Naive thymus-derived CD8-positive, alpha-beta T cell (primary cell): ENCODE results near the gene TET3. TPM values are rescaled to one million over a fixed set of nuclear protein-coding genes. Genes with fewer than 3 reads are reported as not detected.

Experiments
- ATAC-seq, 2 donors: fragments of 150-1000 bp; cut with Tn5 transposase in 1 of 2; sonication (Bioruptor Pico), chemical (Tn5 transposase) in 1 of 2; 1 replicate in 1 of 2; 2 replicates in 1 of 2; pipeline ENCODE4 v1.10.0; 2021; ENCODE audit warnings: mild to moderate bottlenecking in 2 of 2, moderate library complexity in 2 of 2
- POLR2A ChIA-PET: fragments of 350-600 bp; sonication (Branson Sonifier 250); formaldehyde crosslinking; loops from one replicate; lab custom pipeline; 2021; ENCODE audit warnings: antibody characterized with exemption; lab: Charles Lee
- DNase-seq, 10 donors: peaks; one replicate each; pipeline versions ENCODE4 v3.0.0 to v3.0.0-alpha.2; 2020 to 2022
- H3K27ac Mint-ChIP-seq, 10 donors: one replicate each; pipeline ENCODE4 v1.8.0; 2020 to 2022; ENCODE audit warnings: mild to moderate bottlenecking in 10 of 10, mixed read lengths in 10 of 10, moderate library complexity in 4 of 10, inconsistent platforms in 1 of 10
- H3K27me3 Mint-ChIP-seq, 5 donors: one replicate each; pipeline ENCODE4 v1.8.0; 2021 to 2022; ENCODE audit warnings: mixed read lengths in 5 of 5
- H3K36me3 Mint-ChIP-seq, 3 donors: one replicate each; pipeline ENCODE4 v1.8.0; 2020 to 2022; ENCODE audit warnings: mixed read lengths in 3 of 3, mild to moderate bottlenecking in 2 of 3, inconsistent platforms in 1 of 3
- H3K4me1 Mint-ChIP-seq, 4 donors: one replicate each; pipeline ENCODE4 v1.8.0; 2021 to 2022; ENCODE audit warnings: mixed read lengths in 4 of 4
- H3K4me3 Mint-ChIP-seq, 10 donors: one replicate each; pipeline ENCODE4 v1.8.0; 2020 to 2022; ENCODE audit warnings: mild to moderate bottlenecking in 10 of 10, mixed read lengths in 10 of 10, moderate library complexity in 6 of 10, inconsistent platforms in 1 of 10
- H3K9me3 Mint-ChIP-seq, 9 donors: one replicate each; pipeline ENCODE4 v1.8.0; 2020 to 2022; ENCODE audit warnings: mixed read lengths in 9 of 9, mild to moderate bottlenecking in 3 of 9, inconsistent platforms in 1 of 9, moderate library complexity in 1 of 9
- polyA plus RNA-seq, 3 donors: library from polyadenylated mRNA; unstranded; fragments of 300-500 nt; fragmentation: Illumina TruSeq; gene quantifications; one replicate each; pipeline ENCODE4 v1.2.3, GENCODE V29; 2021
- total RNA-seq, 8 experiments: library from RNA in 2 of 8; stranded (reverse) in 2 of 8; gene quantifications; one replicate each; pipeline ENCODE4 v1.2.3 and lab custom pipeline; 2021 to 2026

The TET3 gene
- total and polyA plus RNA-seq, 5 experiments from 2014 or later, result 0.46 to 30.5 (median 1.0) TPM

DNA sequence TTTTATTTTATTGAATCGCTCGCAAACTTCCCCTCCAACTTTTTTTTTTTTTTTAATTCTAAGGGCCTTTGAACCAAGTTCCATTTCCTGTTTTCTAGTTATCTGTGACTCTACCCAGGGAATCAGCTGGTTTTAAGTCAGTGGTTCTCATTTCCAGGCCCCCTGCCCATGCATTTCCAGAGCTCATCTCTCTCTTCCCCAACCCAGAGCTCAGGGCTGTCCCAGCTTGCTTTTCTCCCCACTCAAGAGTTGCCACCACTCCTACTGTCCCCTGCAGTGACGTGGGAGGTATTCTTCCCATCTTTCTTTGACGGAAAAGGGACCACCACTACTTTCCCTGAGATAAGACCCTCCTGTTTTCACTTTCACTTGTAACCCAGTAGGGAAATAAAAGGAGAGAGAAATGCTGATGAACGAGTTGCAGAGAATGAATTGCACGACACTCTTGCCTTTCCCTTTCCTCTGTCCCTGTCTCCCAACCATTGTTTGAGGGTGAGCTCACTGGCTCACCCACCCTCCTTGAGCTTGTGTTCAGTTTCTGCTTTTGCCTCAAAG is 42.1 kb downstream of the TET3 start:
- POLR2A ChIA-PET, result interaction anchor here (0.7 to 1.2 kb wide), 5 partner anchors 15 to 30 kb away, joined by 3 to 4 read pairs (median 4); no protein-coding TSS in a partner anchor
- peak overlapping the region; percentile 80 to 96 (median 90) for H3K27ac Mint-ChIP-seq
- H3K36me3 Mint-ChIP-seq, result peaks cover 0 to 3% (median 0%) of the 10 kb centered on the region in 3 donors
- H3K4me1 Mint-ChIP-seq, result peaks cover 25 to 88% (median 70%) of the 10 kb centered on the region in 4 donors
- no peaks in the 10 kb centered on the region for H3K27me3 Mint-ChIP-seq
- DNase-seq (peak in 2 of 10 donors; percentile 25 to 31), ATAC-seq (peak; percentile 31 to 53)
- peaks cover 0 to 2% (median 0%) of the 10 kb centered on the region in 9 donors for H3K9me3 Mint-ChIP-seq
- H3K4me3 Mint-ChIP-seq, result peak overlapping the region; percentile 57 to 84 (median 76)

DNA sequence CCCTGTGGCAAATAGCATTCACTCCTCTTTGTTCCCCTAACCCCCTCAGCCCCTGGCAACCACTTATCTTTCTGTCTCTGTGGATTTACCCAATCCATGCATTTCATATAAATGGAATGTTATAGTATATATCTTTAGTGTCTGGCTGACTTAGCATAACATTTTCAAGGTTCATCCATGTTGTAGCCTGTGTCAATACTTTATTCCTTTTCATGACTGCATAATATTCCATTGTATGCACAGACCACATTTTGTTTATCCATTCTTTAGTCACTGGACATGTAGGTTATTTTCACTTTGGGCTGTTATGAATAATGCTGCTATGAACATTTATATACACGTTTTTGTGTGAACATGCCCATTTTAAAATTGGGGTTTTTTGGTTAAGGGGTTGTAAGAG is 42.8 kb downstream of the TET3 start:
- peaks cover 0 to 3% (median 0%) of the 10 kb centered on the region in 3 donors for H3K36me3 Mint-ChIP-seq
- POLR2A ChIA-PET, result no interaction called here
- peaks cover 0 to 2% (median 0%) of the 10 kb centered on the region in 9 donors for H3K9me3 Mint-ChIP-seq
- peak overlapping the region in 1 of 10 donors; percentile 73 for H3K4me3 Mint-ChIP-seq
- no peak for ATAC-seq
- no peaks in the 10 kb centered on the region for H3K27me3 Mint-ChIP-seq
- peaks cover 30 to 88% (median 71%) of the 10 kb centered on the region in 4 donors for H3K4me1 Mint-ChIP-seq
- DNase-seq, result no peak
- peak overlapping the region in 6 of 10 donors; percentile 13 to 94 (median 37) for H3K27ac Mint-ChIP-seq

- peaks cover 0 to 3% (median 0%) of the 10 kb centered on the region in 3 donors for H3K36me3 Mint-ChIP-seq
- H3K27me3 Mint-ChIP-seq, result no peaks in the 10 kb centered on the region
- H3K4me3 Mint-ChIP-seq, result no peak overlapping the region
- DNase-seq, result no peak
- H3K9me3 Mint-ChIP-seq, result peaks cover 0 to 2% (median 0%) of the 10 kb centered on the region in 9 donors
- peaks cover 33 to 92% (median 77%) of the 10 kb centered on the region in 4 donors for H3K4me1 Mint-ChIP-seq
- ATAC-seq, result no peak
- peak overlapping the region in 2 of 10 donors; percentile 67 to 76 for H3K27ac Mint-ChIP-seq
- POLR2A ChIA-PET, result no interaction called here
Observed at GRCh38 chr2:74028290-74028689, 43.6 kb downstream of the TET3 start.

GRCh38 chr2:74028741-74029140 is 44.0 kb downstream of the TET3 start:
- H3K4me1 Mint-ChIP-seq, result peaks cover 33 to 93% (median 77%) of the 10 kb centered on the region in 4 donors

DNA sequence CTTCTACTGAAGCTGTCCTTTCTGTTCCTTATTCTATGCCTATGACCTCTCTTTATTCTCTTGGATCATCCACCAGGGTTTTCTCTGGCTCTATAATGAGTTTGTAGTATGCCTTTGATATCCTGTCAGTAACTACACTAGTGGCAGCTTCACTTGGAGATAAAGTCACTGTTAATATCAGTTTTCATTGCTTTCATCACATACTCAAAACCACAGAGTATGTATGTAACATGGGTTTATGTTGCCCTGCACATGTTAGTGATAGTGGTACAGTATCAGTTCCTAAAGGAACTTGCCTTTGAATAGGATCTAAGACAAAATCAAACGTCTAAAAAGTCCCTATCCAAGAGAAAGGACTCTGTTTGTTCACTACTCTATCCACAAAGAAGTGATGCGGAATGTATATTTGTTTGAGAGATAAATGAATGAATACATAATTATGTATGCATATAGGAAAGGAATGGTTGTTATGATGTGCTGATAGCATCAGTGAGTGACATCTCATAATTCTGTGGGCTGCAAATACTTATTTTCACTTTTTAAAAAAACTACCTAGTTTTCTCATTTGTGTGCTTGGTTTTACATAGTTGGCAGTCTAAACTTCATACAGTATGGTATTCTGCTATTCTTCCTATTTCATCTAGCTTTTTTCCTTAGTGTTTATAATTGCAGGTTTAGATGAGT is 45.1 kb downstream of the TET3 start:
- Mint-ChIP-seq H3K4me1 (peaks cover 33 to 92% (median 76%) of the 10 kb centered on the region in 4 donors), H3K9me3 (peaks cover 0 to 2% (median 0%) of the 10 kb centered on the region in 9 donors), H3K4me3 (peak overlapping the region in 3 of 10 donors; percentile 3 to 78 (median 75)), H3K27me3 (no peaks in the 10 kb centered on the region), H3K36me3 (peaks cover 0 to 4% (median 0%) of the 10 kb centered on the region in 3 donors), H3K27ac (peak overlapping the region in 7 of 10 donors; percentile 1 to 92 (median 86))
- POLR2A ChIA-PET, result interaction anchor here (1.4 kb wide), 1 partner anchor 24 kb away, joined by 3 read pairs; no protein-coding TSS in a partner anchor
- DNase-seq (no peak), ATAC-seq (no peak)

More at GRCh38 chr2:74028741-74029140, 44.0 kb downstream of the TET3 start:
- Mint-ChIP-seq H3K4me3 (no peak overlapping the region), H3K27ac (peak overlapping the region in 3 of 10 donors; percentile 1 to 76 (median 62)), H3K9me3 (peaks cover 0 to 2% (median 0%) of the 10 kb centered on the region in 9 donors), H3K36me3 (peaks cover 0 to 3% (median 0%) of the 10 kb centered on the region in 3 donors), H3K27me3 (no peaks in the 10 kb centered on the region)
- no peak for ATAC-seq
- POLR2A ChIA-PET, result no interaction called here
- DNase-seq, result no peak

DNA sequence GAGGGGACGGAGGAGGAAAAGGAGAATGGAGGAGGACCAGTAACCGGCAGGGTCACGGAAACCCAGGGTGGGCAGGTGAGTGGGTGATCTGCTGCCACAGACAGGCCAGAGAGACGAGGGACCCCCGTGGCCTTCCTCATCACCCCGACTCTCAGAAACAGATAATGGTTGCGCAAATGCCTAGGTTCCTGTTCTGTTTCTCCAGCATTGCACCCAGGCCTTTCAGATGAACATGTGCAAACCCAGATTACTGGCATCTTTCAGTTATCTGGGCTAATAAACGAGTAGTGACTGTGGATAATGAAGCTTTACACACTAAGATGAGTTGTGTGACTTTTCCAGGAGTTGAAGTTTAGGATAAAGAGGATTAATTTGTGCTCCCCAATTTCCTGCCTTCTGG is 46.5 kb downstream of the TET3 start:
- ATAC-seq, result no peak
- POLR2A ChIA-PET, result interaction anchor here (0.7 to 1.4 kb wide), 4 partner anchors 22 to 233 kb away, joined by 3 to 5 read pairs (median 3); partner anchors contain the start of genes BOLA3 and STAMBP

GRCh38 chr2:74031959-74032287 is 47.2 kb downstream of the TET3 start:
- H3K4me1 Mint-ChIP-seq, result peaks cover 37 to 91% (median 76%) of the 10 kb centered on the region in 4 donors
- peaks cover 0 to 3% (median 0%) of the 10 kb centered on the region in 3 donors for H3K36me3 Mint-ChIP-seq
- peaks cover 0 to 2% (median 0%) of the 10 kb centered on the region in 9 donors for H3K9me3 Mint-ChIP-seq
- H3K27me3 Mint-ChIP-seq, result no peaks in the 10 kb centered on the region
- peak overlapping the region; percentile 78 to 95 (median 92) for H3K27ac Mint-ChIP-seq
- DNase-seq (no peak), ATAC-seq (no peak)
- POLR2A ChIA-PET, result interaction anchor here (0.7 to 1.5 kb wide), 7 partner anchors 9 to 203 kb away, joined by 3 to 5 read pairs (median 3); partner anchors contain the start of genes BOLA3 and STAMBP
- peak overlapping the region; percentile 73 to 94 (median 85) for H3K4me3 Mint-ChIP-seq

More for the DNA sequence above, 46.5 kb downstream of the TET3 start:
- H3K27ac Mint-ChIP-seq, result peak overlapping the region; percentile 63 to 95 (median 90)
- peaks cover 0 to 2% (median 0%) of the 10 kb centered on the region in 9 donors for H3K9me3 Mint-ChIP-seq
- H3K4me3 Mint-ChIP-seq, result peak overlapping the region in 6 of 10 donors; percentile 71 to 85 (median 81)
- peaks cover 0 to 4% (median 0%) of the 10 kb centered on the region in 3 donors for H3K36me3 Mint-ChIP-seq
- no peaks in the 10 kb centered on the region for H3K27me3 Mint-ChIP-seq
- H3K4me1 Mint-ChIP-seq, result peaks cover 36 to 91% (median 75%) of the 10 kb centered on the region in 4 donors
- no peak for DNase-seq

DNA sequence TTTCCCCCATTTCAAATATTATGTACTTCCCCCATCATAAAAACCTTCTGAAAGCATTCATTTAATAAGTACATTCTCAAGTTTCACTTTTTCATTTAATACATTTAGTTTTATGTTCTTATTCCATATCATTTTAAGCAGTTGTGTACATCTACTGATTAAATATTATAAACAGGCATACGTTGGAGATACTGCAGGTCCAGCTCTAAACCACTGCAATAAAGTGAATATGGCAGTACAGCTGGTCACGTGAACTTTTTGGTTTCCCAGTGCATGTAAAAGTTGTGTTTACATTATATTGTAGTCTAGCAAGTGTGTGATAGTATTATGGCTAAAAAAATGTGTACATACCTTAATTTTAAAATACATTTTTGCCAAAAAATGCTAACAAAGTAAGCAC is 48.7 kb downstream of the TET3 start:
- H3K36me3 Mint-ChIP-seq, result peaks cover 0 to 2% (median 0%) of the 10 kb centered on the region in 3 donors
- H3K4me3 Mint-ChIP-seq, result peak overlapping the region in 9 of 10 donors; percentile 73 to 94 (median 85)
- DNase-seq (no peak), ATAC-seq (no peak)
- POLR2A ChIA-PET, result no interaction called here
- H3K4me1 Mint-ChIP-seq, result peaks cover 48 to 93% (median 84%) of the 10 kb centered on the region in 4 donors
- no peaks in the 10 kb centered on the region for H3K9me3 Mint-ChIP-seq
- no peaks in the 10 kb centered on the region for H3K27me3 Mint-ChIP-seq
- H3K27ac Mint-ChIP-seq, result peak overlapping the region in 8 of 10 donors; percentile 22 to 91 (median 62)

Other genes starting within 250 kb of the TET3 start
- 10 to 100 TPM; 27.7 to 35.6 TPM for gene TPRKB, start 247.6 kb upstream of the TET3 start, total RNA-seq
- gene TPRKB, start 247.6 kb upstream of the TET3 start, polyA plus RNA-seq, result 10 to 100 TPM; 71.4 to 74.7 (median 72.6) TPM
- gene DUSP11, start 204.8 kb upstream of the TET3 start, total RNA-seq, result 10 to 100 TPM; 48.1 to 48.4 TPM
- gene DUSP11, start 204.8 kb upstream of the TET3 start, polyA plus RNA-seq, result 10 to 100 TPM; 40.2 to 49.6 (median 49.0) TPM
- gene C2orf78, start 200.7 kb upstream of the TET3 start, total RNA-seq, result not detected
- not detected for gene C2orf78, start 200.7 kb upstream of the TET3 start, polyA plus RNA-seq
- gene STAMBP, start 155.9 kb upstream of the TET3 start, total RNA-seq, result 10 to 100 TPM; 28.3 to 32.3 TPM
- gene STAMBP, start 155.9 kb upstream of the TET3 start, polyA plus RNA-seq, result 10 to 100 TPM; 32.3 to 44.3 (median 35.0) TPM
- gene ACTG2, start 91.9 kb upstream of the TET3 start, total RNA-seq, result not detected
- gene ACTG2, start 91.9 kb upstream of the TET3 start, polyA plus RNA-seq, result under 1 TPM in 1 of 3 donors, not detected in 2; 0.13 TPM
- gene DGUOK, start 58.0 kb upstream of the TET3 start, total RNA-seq, result 10 to 100 TPM; 70.3 to 72.3 TPM
- gene DGUOK, start 58.0 kb upstream of the TET3 start, polyA plus RNA-seq, result 100 to 1,000 TPM; 207 to 219 (median 215) TPM
- 10 to 100 TPM; 13.3 to 13.5 TPM for gene BOLA3, start 163.0 kb downstream of the TET3 start, total RNA-seq
- 10 to 100 TPM; 59.9 to 78.5 (median 68.3) TPM for gene BOLA3, start 163.0 kb downstream of the TET3 start, polyA plus RNA-seq
- gene MOB1A, start 194.0 kb downstream of the TET3 start, total RNA-seq, result 100 to 1,000 TPM; 137 to 160 TPM
- 100 to 1,000 TPM; 111 to 152 (median 145) TPM for gene MOB1A, start 194.0 kb downstream of the TET3 start, polyA plus RNA-seq
- 10 to 100 TPM; 37.3 to 38.1 TPM for gene MTHFD2, start 213.7 kb downstream of the TET3 start, total RNA-seq
- gene MTHFD2, start 213.7 kb downstream of the TET3 start, polyA plus RNA-seq, result 1 to 10 TPM; 4.8 to 5.9 (median 5.4) TPM